NCI-H446 (cell line): ENCODE measurements around the gene ZSCAN25.
"Not testable (repeated sequence)": the region's sequence is repeated elsewhere in the genome, so short reads cannot be mapped to it uniquely, and the experiment has no call there.

Experiments
- DNase-seq, 2 experiments: peaks; one replicate each; lab custom pipeline; 2025; lab: John Stamatoyannopoulos, UW

The ZSCAN25 gene

DNA sequence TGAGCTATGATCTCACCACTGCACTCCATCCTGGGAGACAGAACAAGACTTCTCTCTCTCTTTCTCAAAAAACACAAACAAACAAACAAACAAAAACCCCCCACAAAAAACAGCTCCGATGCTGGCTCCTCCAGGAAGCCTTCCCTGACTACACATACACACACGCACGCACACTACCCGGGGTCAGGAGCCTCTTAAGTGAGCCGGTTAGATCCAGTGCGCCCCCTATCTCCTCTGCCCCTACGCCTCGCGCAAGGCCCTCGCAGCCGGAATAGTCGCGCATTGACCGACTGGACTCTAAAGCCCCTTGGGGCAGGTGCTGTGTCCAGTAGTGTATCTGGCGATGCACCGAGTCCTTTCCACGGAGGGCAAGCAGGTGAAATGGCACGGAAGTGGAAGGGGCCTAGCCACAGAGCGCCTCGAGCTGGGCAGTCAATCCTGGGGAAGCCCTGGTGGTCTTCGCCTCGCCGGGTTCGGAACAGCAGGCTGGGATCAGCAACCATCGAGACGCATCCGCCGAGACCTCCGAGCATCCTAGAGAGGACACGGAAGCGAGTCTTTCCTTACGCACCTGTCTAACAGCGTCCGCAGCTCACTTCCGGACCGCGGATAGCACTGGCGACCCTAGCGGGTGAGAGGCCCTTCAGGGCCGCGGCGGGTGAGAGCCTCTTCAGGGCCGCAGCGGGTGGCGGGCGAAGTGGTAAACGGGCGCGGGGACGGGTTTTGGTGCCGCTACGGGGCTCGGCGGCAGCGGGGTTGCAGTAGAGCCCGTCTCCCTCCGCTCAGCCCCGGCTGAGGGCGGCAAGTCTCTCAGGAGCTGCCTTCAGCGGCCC, at the start of gene ZSCAN25:
Gene ZSCAN25 (plus strand): TSS at position 588 of the 833 bp plus-strand sequence. CDS start 2,661 bp downstream, outside the sequence.
- peak; percentile 75 to 91 for DNase-seq

GRCh38 chr7:99568770-99569169, 48.0 kb upstream of the ZSCAN25 start:
- not testable (repeated sequence) for DNase-seq

DNA sequence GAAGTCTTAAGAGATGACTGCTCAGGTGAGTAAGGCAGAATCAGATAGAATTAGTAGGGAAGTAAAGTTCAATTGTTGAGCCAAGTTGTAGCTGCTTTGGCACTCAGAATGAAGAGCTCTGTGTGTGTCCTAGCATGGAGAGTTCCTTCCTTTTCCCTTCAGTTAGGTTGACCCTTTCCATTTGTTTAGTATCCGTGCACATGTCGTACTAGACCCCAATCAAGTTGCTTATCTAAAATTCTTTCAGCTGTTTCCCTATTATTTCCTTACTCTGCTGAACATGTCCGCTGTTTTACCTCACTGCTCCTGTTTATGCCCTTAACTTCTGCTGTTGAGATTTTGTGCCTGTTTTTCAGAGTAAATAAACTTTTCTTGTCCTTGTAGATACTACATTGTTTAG, 45.0 kb upstream of the ZSCAN25 start:
- DNase-seq, result no peak

- no peak for DNase-seq
Measured at GRCh38 chr7:99573257-99573656, 43.5 kb upstream of the ZSCAN25 start.

GRCh38 chr7:99576251-99576650, 40.5 kb upstream of the ZSCAN25 start:
- DNase-seq, result no peak

DNA sequence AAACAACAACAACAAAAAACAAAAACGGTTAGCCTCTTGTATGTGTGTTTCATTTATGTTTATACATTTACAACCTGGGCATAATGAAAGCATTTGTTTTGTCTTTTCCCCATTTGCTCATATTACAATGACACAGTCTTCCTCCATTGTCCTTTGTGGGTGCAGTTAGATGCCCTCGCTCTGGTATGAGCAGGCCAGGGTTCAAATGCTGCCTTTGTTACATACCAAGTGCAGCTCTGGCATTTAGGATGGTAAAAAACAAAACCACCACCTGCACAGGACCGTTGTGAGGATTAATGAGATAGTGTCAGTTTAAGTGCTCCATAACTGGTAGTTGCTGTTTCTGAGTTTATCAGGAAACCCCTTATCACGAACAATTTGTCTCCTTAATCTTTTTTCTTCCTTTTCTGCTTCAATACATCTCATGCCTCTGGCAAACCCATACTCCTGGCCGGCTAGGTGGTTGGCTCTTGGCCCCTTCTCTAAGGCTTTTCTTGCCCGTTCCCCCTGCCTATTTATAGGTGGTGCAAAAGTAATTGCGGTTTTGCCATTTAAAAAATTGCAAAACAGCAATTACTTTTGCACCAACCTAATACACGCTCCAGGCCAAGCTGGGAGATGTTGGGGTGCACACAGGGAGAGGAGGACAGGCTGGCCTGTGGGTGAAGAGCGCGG, 37.3 kb upstream of the ZSCAN25 start:
- DNase-seq, result no peak

DNA sequence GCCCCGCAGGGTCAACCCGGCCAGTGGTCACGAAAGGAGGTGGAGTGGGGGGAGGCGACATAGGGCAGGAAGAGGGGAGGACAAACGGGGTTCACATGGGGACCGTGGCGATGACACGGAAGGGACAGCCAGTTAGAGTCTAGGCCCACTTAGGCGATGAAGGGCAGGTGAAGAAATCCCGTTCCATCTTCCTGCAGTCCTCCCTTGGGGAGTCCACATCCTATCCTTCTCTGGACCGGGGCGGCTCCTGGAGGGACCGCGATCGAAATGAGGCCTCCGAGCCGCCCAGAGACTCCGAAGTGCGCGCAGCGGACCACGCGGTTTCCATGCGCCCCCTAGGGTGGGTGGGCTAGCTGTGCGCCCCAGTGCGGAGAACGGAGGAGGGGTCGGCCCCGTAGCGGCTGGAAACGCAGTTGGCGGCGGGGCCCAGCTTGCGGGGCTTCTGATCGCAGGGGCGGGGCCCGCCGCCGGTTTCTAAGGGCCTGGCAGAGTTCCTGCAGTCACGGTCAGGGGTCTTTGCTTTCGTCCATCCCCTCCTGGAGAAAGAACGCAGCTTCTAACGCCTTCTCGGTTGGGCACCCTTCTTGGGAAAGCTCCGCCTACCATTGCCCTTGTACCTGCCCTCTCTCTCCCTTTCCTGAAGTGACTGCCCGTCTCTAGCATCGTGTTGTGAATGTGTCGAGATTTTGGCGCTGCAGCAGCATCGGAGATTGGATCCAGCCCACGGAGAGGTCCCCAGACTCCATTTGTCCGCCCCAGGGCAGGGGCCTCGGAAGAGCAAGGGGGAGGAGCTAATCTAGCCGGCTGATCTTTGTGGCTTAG, 36.6 kb upstream of the ZSCAN25 start:
- DNase-seq, result no peak

DNA sequence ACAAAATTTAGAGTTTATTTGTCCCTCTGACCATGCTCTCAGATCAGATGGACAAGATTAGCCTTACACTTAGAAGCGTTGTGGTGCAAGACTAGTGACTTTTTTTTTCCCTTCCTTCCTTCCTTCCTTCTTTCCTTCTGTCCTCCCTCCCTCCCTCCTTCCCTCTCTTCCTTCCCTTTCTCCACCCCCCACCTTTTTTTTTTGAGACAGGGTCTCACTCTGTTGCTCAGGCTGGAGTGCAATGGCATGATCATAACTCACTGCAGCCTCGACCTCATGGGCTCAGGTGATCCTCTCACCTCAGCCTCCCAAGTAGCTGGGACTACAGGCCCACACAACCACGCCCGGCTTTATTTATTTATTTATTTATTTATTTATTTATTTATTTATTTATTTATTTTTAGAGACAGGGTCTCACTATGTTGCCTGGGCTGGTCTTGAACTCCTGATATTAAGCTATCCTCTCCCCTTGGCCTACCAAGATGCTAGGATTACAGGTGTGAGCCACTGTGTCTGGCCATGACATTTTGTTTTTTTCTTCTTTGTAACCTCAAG, 35.9 kb upstream of the ZSCAN25 start:
- not testable (repeated sequence) for DNase-seq

GRCh38 chr7:99588868-99589267, 27.9 kb upstream of the ZSCAN25 start:
- DNase-seq, result no peak

- DNase-seq, result no peak
Measured at GRCh38 chr7:99594948-99595745, 21.6 kb upstream of the ZSCAN25 start.

GRCh38 chr7:99596408-99596955, 20.3 kb upstream of the ZSCAN25 start:
- no peak for DNase-seq

DNA sequence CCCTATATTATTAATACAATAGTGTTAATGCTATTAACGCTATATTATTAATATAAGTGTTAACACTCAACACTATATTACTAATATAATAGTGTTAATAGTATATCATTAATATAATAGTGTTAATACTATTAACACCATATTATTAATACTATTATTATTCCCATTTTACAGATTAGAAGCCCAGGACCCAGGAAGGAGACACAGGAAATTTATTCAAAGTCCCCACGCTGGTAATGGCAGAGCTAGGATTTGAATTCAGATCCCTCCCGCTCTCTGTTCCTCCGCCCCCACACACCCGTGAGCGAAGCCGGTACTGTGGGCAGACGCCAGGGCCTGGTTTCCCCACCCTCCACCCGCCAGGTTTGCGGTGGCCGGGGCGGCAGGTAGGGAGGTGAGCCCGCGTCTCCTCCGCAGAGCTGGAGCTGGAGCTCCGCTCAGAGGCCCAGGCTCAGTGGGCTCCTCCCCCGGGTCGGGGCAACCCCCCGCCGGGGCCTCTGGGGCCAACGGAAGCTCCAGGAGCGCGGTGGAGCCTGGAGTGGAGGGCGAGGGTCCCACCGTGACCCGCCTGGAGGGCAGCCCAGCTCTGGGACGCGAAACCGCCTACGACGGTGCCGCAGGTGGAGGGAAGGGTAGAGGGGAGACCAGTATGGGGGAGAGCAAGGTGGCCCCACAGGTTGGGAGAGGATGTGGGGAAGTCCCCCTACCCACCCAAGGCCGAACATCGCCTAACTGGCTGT, 18.8 kb upstream of the ZSCAN25 start, which contains the start of gene TMEM225B:
Gene TMEM225B (plus strand): TSS at position 506 of the 740 bp plus-strand sequence. CDS start 6,122 bp downstream, outside the sequence.
- no peak for DNase-seq

DNA sequence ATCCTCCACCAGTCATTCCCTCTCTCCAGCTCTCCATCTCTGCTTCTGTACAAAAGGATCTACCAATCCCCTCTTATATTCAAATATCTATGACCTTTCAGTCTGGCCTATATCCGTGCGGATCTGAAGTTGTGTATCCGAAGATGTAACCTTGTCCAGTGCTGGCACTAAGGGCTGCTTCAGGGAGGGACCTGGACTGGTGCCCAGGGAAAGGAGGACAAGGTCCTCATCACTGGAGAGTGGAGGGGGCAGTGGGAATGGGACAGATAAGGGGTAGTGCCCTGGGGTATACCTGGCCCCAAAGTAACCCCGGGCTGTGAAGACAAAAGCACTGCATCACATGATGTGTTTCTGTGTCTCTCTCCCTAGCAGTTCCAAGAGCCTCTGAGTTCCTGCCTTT, 16.9 kb upstream of the ZSCAN25 start:
- DNase-seq, result no peak

GRCh38 chr7:99601656-99602310, 15.0 kb upstream of the ZSCAN25 start:
- no peak for DNase-seq

- no peak for DNase-seq
Measured at GRCh38 chr7:99605527-99605926, 11.2 kb upstream of the ZSCAN25 start.

DNA sequence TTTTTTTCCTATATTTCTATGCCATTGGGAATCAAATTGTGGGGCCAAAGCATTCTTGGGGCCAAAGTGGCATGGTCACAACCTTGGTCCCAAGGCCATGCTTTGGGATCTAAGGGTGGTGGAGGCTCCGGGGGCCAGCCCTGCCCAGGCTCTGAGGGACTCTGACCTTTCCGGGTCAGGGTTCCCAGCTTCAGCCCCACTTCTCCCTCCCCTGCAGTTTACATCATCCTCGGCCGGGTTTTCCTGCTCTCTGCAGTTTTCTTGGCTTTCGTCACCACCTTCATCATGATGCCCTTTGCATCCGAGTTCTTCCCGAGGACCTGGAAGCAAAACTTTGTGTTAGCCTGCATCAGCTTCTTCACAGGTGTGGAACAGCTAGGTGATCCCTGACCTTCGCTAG, 10.2 kb upstream of the ZSCAN25 start:
- no peak for DNase-seq

DNA sequence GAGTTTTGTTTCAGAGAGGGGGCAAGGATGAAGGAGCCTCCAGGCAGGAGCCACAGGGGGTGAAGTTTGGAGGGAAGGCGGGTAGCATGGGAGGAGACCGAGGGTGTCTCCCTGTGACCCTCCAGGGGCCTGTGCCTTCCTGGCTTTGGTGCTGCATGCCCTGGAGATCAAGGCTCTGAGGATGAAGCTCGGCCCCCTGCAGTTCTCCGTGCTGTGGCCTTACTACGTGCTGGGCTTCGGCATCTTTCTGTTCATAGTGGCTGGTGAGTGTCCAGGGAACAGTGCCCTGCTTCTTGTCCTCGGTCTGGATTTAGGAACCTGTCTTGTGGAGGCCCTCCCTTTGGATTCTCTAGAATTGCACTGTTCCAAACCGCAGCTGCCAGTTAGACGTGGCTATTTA, 9.2 kb upstream of the ZSCAN25 start:
- no peak for DNase-seq

GRCh38 chr7:99614495-99614894, 2.3 kb upstream of the ZSCAN25 start:
- DNase-seq, result no peak

- DNase-seq, result no peak
Measured at GRCh38 chr7:99615989-99616358, 772 bp upstream of the ZSCAN25 start.
